IMR-90 (cell line): ENCODE results near the gene JPH4. TPM values are rescaled to one million over a fixed set of nuclear protein-coding genes. Genes with fewer than 3 reads are reported as not detected.
A peak's percentile ranks its signal among the peaks of the same experiment; 100 is the strongest.

Source experiments
- ATAC-seq: fragments of 200-7000 bp; cut with Tn5 transposase; 2 replicates; pipeline ENCODE4 v1.9.1; 2020; ENCODE audit warnings: low read depth, mild to moderate bottlenecking, moderate library complexity
- BruUV-seq: library from RNA; stranded (reverse); fragments of 400-500 nt; replicated peaks from 2 replicates; lab custom pipeline; 2021; lab: Mats Ljungman, UMichigan
- CTCF ChIA-PET: fragments of 300-600 bp; formaldehyde crosslinking; extraction: SDS; loops from one replicate; lab custom pipeline; 2021; ENCODE audit warnings: antibody characterized with exemption; lab: Yijun Ruan, JAX
- POLR2A ChIA-PET: fragments of 300-600 bp; sonication (Branson Sonifier 250); formaldehyde crosslinking; loops from one replicate; lab custom pipeline; 2022; ENCODE audit warnings: antibody characterized with exemption; ENCODE audit not compliant: unreplicated experiment; lab: Charles Lee
- DNase-seq: peaks from one replicate; pipeline ENCODE4 v3.0.0; 2013
- H2AFZ ChIP-seq: replicated peaks from 2 replicates; pipeline ENCODE3; 2013; ENCODE audit warnings: low read length, mild to moderate bottlenecking; ENCODE audit not compliant: poor library complexity
- H2AK5ac ChIP-seq: 2 replicates; pipeline ENCODE4 v1.6.1; 2013; ENCODE audit warnings: low read depth, low read length, inconsistent platforms
- H2AK9ac ChIP-seq: replicated peaks from 2 replicates; pipeline ENCODE3; 2013; ENCODE audit warnings: mild to moderate bottlenecking, low read depth, low read length, moderate library complexity; ENCODE audit not compliant: poor library complexity
- H2BK120ac ChIP-seq: 2 replicates; pipeline ENCODE4 v1.6.1; 2013; ENCODE audit warnings: low read depth, low read length, inconsistent platforms
- H2BK15ac ChIP-seq: 3 replicates; pipeline ENCODE4 v1.6.1; 2013; ENCODE audit warnings: low read depth, low read length, inconsistent platforms
- H2BK20ac ChIP-seq: 2 replicates; pipeline ENCODE4 v1.6.1; 2013; ENCODE audit warnings: low read depth, mild to moderate bottlenecking, inconsistent platforms, low read length, moderate library complexity
- H2BK5ac ChIP-seq: 2 replicates; pipeline ENCODE4 v1.6.1; 2013; ENCODE audit warnings: mild to moderate bottlenecking, low read depth, low read length, inconsistent platforms; ENCODE audit not compliant: poor library complexity, severe bottlenecking
- H3K14ac ChIP-seq: replicated peaks from 2 replicates; pipeline ENCODE4 v1.6.1; 2013; ENCODE audit warnings: low read depth, low read length, inconsistent platforms
- H3K18ac ChIP-seq: 2 replicates; pipeline ENCODE4 v1.6.1; 2013; ENCODE audit warnings: low read depth, low read length, control low read depth
- H3K23ac ChIP-seq: 2 replicates; pipeline ENCODE4 v1.6.1; 2013; ENCODE audit warnings: low read depth, low read length, inconsistent platforms
- H3K27ac ChIP-seq: 2 replicates; pipeline ENCODE4 v1.5.1; 2013; ENCODE audit warnings: mild to moderate bottlenecking, control low read depth, low read length; ENCODE audit not compliant: insufficient read depth
- H3K27me3 ChIP-seq: 2 replicates; pipeline ENCODE4 v1.6.1; 2013; ENCODE audit warnings: low read length; ENCODE audit not compliant: control insufficient read depth, insufficient read depth
- H3K36me3 ChIP-seq: 2 replicates; pipeline ENCODE4 v1.6.1; 2013; ENCODE audit warnings: low read length, mixed read lengths; ENCODE audit not compliant: control insufficient read depth, insufficient read depth
- H3K4ac ChIP-seq: 2 replicates; pipeline ENCODE4 v1.6.1; 2013; ENCODE audit warnings: low read depth, low read length, inconsistent platforms
- H3K4me1 ChIP-seq: 2 replicates; pipeline ENCODE4 v1.6.1; 2013; ENCODE audit warnings: low read length, mixed read lengths; ENCODE audit not compliant: control insufficient read depth, insufficient read depth
- H3K4me2 ChIP-seq: 2 replicates; pipeline ENCODE4 v1.6.1; 2013; ENCODE audit warnings: low read depth, mild to moderate bottlenecking, control low read depth, low read length, moderate library complexity
- H3K4me3 ChIP-seq: 2 replicates; pipeline ENCODE4 v1.5.1; 2013; ENCODE audit warnings: low read depth, mild to moderate bottlenecking, control low read depth, low read length, moderate library complexity; ENCODE audit not compliant: insufficient read depth
- H3K56ac ChIP-seq: 2 replicates; pipeline ENCODE4 v1.6.1; 2013; ENCODE audit warnings: low read length, inconsistent platforms; ENCODE audit not compliant: insufficient read depth; ENCODE audit errors: extremely low read depth
- H3K79me1 ChIP-seq, 2 experiments: 2 replicates each; pipeline ENCODE4 v1.6.1; 2013; ENCODE audit warnings: low read length in 2 of 2, inconsistent platforms in 1 of 2, low read depth in 1 of 2
- H3K9ac ChIP-seq: 2 replicates; pipeline ENCODE4 v1.6.1; 2013; ENCODE audit warnings: low read depth, low read length, control low read depth
- H3K9me1 ChIP-seq: 2 replicates; pipeline ENCODE4 v1.6.1; 2013; ENCODE audit warnings: low read length, inconsistent platforms; ENCODE audit not compliant: insufficient read depth
- H3K9me3 ChIP-seq: 2 replicates; pipeline ENCODE4 v1.6.1; 2013; ENCODE audit warnings: low read length; ENCODE audit not compliant: control insufficient read depth, insufficient read depth
- H4K20me1 ChIP-seq: 2 replicates; pipeline ENCODE4 v1.6.1; 2013; ENCODE audit warnings: low read length, inconsistent platforms; ENCODE audit not compliant: insufficient read depth
- H4K5ac ChIP-seq: 2 replicates; pipeline ENCODE4 v1.6.1; 2013; ENCODE audit warnings: mild to moderate bottlenecking, low read depth, low read length, control low read depth
- H4K8ac ChIP-seq, 2 experiments: 2 replicates each; pipeline ENCODE4 v1.6.1; 2013; ENCODE audit warnings: low read depth in 2 of 2, low read length in 2 of 2, control low read depth in 1 of 2, inconsistent platforms in 1 of 2
- H4K91ac ChIP-seq: 2 replicates; pipeline ENCODE4 v1.6.1; 2013; ENCODE audit warnings: low read depth, low read length, inconsistent platforms; ENCODE audit not compliant: insufficient read depth
- FOS ChIP-seq: fragments of 150-350 bp; IDR thresholded peaks from 2 replicates; pipeline ENCODE4 v1.6.1; 2016; ENCODE audit warnings: low read depth, low read length
- NFE2L2 ChIP-seq: fragments of 150-350 bp; IDR thresholded peaks from 2 replicates; pipeline ENCODE4 v1.6.1; 2016; ENCODE audit warnings: low read depth, mild to moderate bottlenecking, low read length
- SMC3 ChIP-seq: fragments of 150-350 bp; IDR thresholded peaks from 2 replicates; pipeline ENCODE4 v1.6.1; 2016; ENCODE audit warnings: low read depth, mild to moderate bottlenecking, antibody characterized with exemption, low read length, moderate library complexity
- WGBS, 2 experiments: methylation state at CpG; one replicate each; pipeline versions ENCODE4 v1.1.5 to v1.1.7; 2013; ENCODE audit warnings: missing lambda C conversion rate in 2 of 2; ENCODE audit not compliant: insufficient read length in 1 of 2; ENCODE audit errors: extremely low coverage in 2 of 2; 5-methylcytosine and 5-hydroxymethylcytosine counted together
- dilution Hi-C: fragments of 300-500 bp; cut with HindIII; formaldehyde crosslinking; loops from one replicate; pipeline ENCODE4 v1.14.3; 2018; ENCODE audit warnings: low sequenced_read_pairs; ENCODE audit not compliant: unreplicated experiment
- in situ Hi-C: fragments of 300-500 bp; cut with MboI; formaldehyde crosslinking; loops from 3 replicates; pipeline ENCODE4 v1.14.3; 2019; ENCODE audit warnings: low sequenced_read_pairs, inconsistent platforms, mixed read lengths
- intact Hi-C: fragments of 100-400 bp; cut with micrococcal nuclease; formaldehyde crosslinking; loops from 2 replicates; pipeline ENCODE4 v1.10.0; 2022
- polyA plus RNA-seq, 3 experiments: library from polyadenylated mRNA; depleted of rRNA; stranded (reverse); fragments of >200 nt; gene quantifications; 2 replicates each; pipeline ENCODE4 v1.2.3, GENCODE V29; 2012; ENCODE audit warnings: low replicate concordance in 1 of 3
- total RNA-seq: library from RNA; depleted of rRNA; stranded (reverse); fragments of >200 nt; gene quantifications from 2 replicates; pipeline ENCODE4 v1.2.3, GENCODE V29; 2012
- TF ChIP-seq, protein P1 (sequence below): conservative IDR thresholded peaks from 2 replicates; pipeline ENCODE4 v1.5.1; 2012; ENCODE audit warnings: mild to moderate bottlenecking, low read depth, low read length, improper control_type of control experiment

JPH4 gene
- total and polyA plus RNA-seq, 2 of the 4 experiments (the other 2 are of a cell fraction): not detected

DNA sequence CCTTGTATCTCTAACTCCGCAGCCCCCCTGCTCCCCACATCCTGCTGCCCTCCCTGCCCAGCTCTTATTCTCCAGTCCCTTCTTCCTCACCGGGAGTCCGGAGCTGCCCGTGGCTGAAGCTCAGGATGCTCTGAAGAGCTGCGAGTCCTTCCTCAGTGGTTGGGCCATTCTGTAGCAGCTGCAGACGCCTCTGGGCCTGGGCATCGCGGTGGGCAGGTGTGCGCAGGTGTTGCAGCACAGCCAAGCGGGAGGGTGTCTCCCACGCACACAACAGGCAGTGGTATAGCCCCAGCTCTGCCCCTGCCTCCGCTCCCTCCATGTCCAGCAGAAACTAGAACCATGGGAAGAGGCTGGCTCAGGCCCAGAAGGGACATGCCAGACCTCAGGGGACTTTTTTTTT, 47.2 kb downstream of the JPH4 start:
- intact Hi-C loops: no loop called here
- H4K91ac ChIP-seq: no peak overlapping the region
- H2BK15ac ChIP-seq: no peak overlapping the region
- no peak overlapping the region for H2BK120ac ChIP-seq
- no peaks in the 10 kb centered on the region for H3K27me3 ChIP-seq
- no peak overlapping the region for H3K18ac ChIP-seq
- H3K14ac ChIP-seq: no peak overlapping the region
- no peak overlapping the region for H4K8ac ChIP-seq
- no peak overlapping the region for H2AK5ac ChIP-seq
- no TSS peak for BruUV-seq
- no peaks in the 10 kb centered on the region for H3K4me1 ChIP-seq
- in situ Hi-C loops: no loop called here
- no peak overlapping the region for H2BK20ac ChIP-seq
- no peaks in the 10 kb centered on the region for H3K9me3 ChIP-seq
- DNase-seq (no peak), ATAC-seq (no peak)
- WGBS, 2 experiments: 87% methylated on average over 3 of the region's 12 CpGs; no CpG with 5 or more reads in 1 of the 2 experiments
- dilution Hi-C loops: no loop called here
- no peak overlapping the region for H3K4me3 ChIP-seq
- H3K9me1 ChIP-seq: no peaks in the 10 kb centered on the region
- peak overlapping the region; percentile 19 for H2AK9ac ChIP-seq
- no peak overlapping the region for H3K4me2 ChIP-seq
- H2AFZ ChIP-seq: no peak overlapping the region
- H3K36me3 ChIP-seq: no peaks in the 10 kb centered on the region
- no peak for TF ChIP-seq SMC3
- TF ChIP-seq, protein P1, sequence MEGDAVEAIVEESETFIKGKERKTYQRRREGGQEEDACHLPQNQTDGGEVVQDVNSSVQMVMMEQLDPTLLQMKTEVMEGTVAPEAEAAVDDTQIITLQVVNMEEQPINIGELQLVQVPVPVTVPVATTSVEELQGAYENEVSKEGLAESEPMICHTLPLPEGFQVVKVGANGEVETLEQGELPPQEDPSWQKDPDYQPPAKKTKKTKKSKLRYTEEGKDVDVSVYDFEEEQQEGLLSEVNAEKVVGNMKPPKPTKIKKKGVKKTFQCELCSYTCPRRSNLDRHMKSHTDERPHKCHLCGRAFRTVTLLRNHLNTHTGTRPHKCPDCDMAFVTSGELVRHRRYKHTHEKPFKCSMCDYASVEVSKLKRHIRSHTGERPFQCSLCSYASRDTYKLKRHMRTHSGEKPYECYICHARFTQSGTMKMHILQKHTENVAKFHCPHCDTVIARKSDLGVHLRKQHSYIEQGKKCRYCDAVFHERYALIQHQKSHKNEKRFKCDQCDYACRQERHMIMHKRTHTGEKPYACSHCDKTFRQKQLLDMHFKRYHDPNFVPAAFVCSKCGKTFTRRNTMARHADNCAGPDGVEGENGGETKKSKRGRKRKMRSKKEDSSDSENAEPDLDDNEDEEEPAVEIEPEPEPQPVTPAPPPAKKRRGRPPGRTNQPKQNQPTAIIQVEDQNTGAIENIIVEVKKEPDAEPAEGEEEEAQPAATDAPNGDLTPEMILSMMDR: no peak
- TF ChIP-seq NFE2L2: no peak
- no peak for TF ChIP-seq FOS
- H2BK5ac ChIP-seq: no peak overlapping the region
- no peak overlapping the region for H3K4ac ChIP-seq
- POLR2A ChIA-PET: no interaction called here
- no peak overlapping the region for H4K5ac ChIP-seq
- no peak overlapping the region for H3K27ac ChIP-seq
- no peaks in the 10 kb centered on the region for H4K20me1 ChIP-seq
- CTCF ChIA-PET: no interaction called here
- no peak overlapping the region for H3K9ac ChIP-seq
- H3K56ac ChIP-seq: no peak overlapping the region
- no peak overlapping the region for H3K23ac ChIP-seq
- H3K79me1 ChIP-seq: no peaks in the 10 kb centered on the region
